Trophoblast cell (in vitro differentiated cells and primary cell): ENCODE data around the gene PRPS1.

Experiments
- DNase-seq, 2 donors: peaks; one replicate each; pipeline ENCODE4 v3.0.0-alpha.2; 2016
- H2AFZ ChIP-seq: 2 replicates; pipeline ENCODE4 v1.6.1; 2013; ENCODE audit warnings: low read length, moderate library complexity, mild to moderate bottlenecking; ENCODE audit not compliant: insufficient read depth, poor library complexity
- H2AK5ac ChIP-seq: 2 replicates; pipeline ENCODE4 v1.6.1; 2013; ENCODE audit warnings: mild to moderate bottlenecking, low read length
- H2BK120ac ChIP-seq: 2 replicates; pipeline ENCODE4 v1.6.1; 2013; ENCODE audit warnings: low read length, mild to moderate bottlenecking, moderate library complexity; ENCODE audit not compliant: insufficient read depth, poor library complexity
- H2BK12ac ChIP-seq: 2 replicates; pipeline ENCODE4 v1.6.1; 2013; ENCODE audit warnings: mild to moderate bottlenecking, low read length, moderate library complexity
- H2BK5ac ChIP-seq: 2 replicates; pipeline ENCODE4 v1.6.1; 2013; ENCODE audit warnings: low read length, low read depth, moderate library complexity, mild to moderate bottlenecking; ENCODE audit not compliant: poor library complexity
- H3K14ac ChIP-seq: 2 replicates; pipeline ENCODE4 v1.6.1; 2013; ENCODE audit warnings: mild to moderate bottlenecking, low read length
- H3K18ac ChIP-seq: 2 replicates; pipeline ENCODE4 v1.6.1; 2013; ENCODE audit warnings: mild to moderate bottlenecking, low read length
- H3K23ac ChIP-seq: 2 replicates; pipeline ENCODE4 v1.6.1; 2013; ENCODE audit warnings: low read length
- H3K27ac ChIP-seq: 2 replicates; pipeline ENCODE4 v1.5.1; 2013; ENCODE audit warnings: low read depth, mild to moderate bottlenecking, inconsistent platforms, low read length, moderate library complexity
- H3K27me3 ChIP-seq: 2 replicates; pipeline ENCODE4 v1.6.1; 2013; ENCODE audit warnings: inconsistent platforms, mild to moderate bottlenecking, low read length, moderate library complexity; ENCODE audit not compliant: insufficient read depth
- H3K36me3 ChIP-seq, 2 experiments: 1 replicate in 1 of 2; 2 replicates in 1 of 2; pipeline ENCODE4 v1.6.1; 2013; ENCODE audit warnings: low read length in 2 of 2, mild to moderate bottlenecking in 2 of 2, moderate library complexity in 1 of 2; ENCODE audit not compliant: insufficient read depth in 2 of 2, control insufficient read depth in 1 of 2
- H3K4ac ChIP-seq: 2 replicates; pipeline ENCODE4 v1.6.1; 2013; ENCODE audit warnings: low read depth, mild to moderate bottlenecking, low read length, moderate library complexity
- H3K4me1 ChIP-seq, 2 experiments: 1 replicate in 1 of 2; 2 replicates in 1 of 2; pipeline ENCODE4 v1.6.1; 2013; ENCODE audit warnings: low read length in 2 of 2, mild to moderate bottlenecking in 2 of 2, moderate library complexity in 1 of 2; ENCODE audit not compliant: insufficient read depth in 2 of 2, control insufficient read depth in 1 of 2
- H3K4me2 ChIP-seq: 2 replicates; pipeline ENCODE4 v1.6.1; 2013; ENCODE audit warnings: inconsistent platforms, mild to moderate bottlenecking, low read length, moderate library complexity
- H3K4me3 ChIP-seq: 2 replicates; pipeline ENCODE4 v1.5.1; 2013; ENCODE audit warnings: mild to moderate bottlenecking, low read depth, low read length, inconsistent platforms
- H3K79me1 ChIP-seq: one replicate; pipeline ENCODE4 v1.6.1; 2013; ENCODE audit warnings: low read length
- H3K79me2 ChIP-seq: 2 replicates; pipeline ENCODE4 v1.6.1; 2013; ENCODE audit warnings: low read length, mild to moderate bottlenecking; ENCODE audit not compliant: control insufficient read depth, insufficient read depth, poor library complexity
- H3K9ac ChIP-seq: 2 replicates; pipeline ENCODE4 v1.6.1; 2013; ENCODE audit warnings: mild to moderate bottlenecking, low read length
- H3K9me3 ChIP-seq: 2 replicates; pipeline ENCODE4 v1.6.1; 2013; ENCODE audit warnings: low read depth, mild to moderate bottlenecking, control low read depth, inconsistent platforms, low read length; ENCODE audit not compliant: insufficient read depth
- H4K12ac ChIP-seq: 2 replicates; pipeline ENCODE4 v1.6.1; 2013; ENCODE audit warnings: low read depth, mild to moderate bottlenecking, low read length, moderate library complexity
- H4K8ac ChIP-seq: 2 replicates; pipeline ENCODE4 v1.6.1; 2013; ENCODE audit warnings: low read depth, mild to moderate bottlenecking, low read length, moderate library complexity
- H4K91ac ChIP-seq: one replicate; pipeline ENCODE4 v1.6.1; 2013; ENCODE audit warnings: low read depth, mild to moderate bottlenecking, low read length, moderate library complexity
- WGBS: extraction: QIAGEN DNeasy Blood & Tissue Kit; methylation state at CpG from one replicate; pipeline ENCODE4 v1.1.7; 2013; ENCODE audit warnings: missing lambda C conversion rate; ENCODE audit not compliant: insufficient read length, insufficient coverage; ENCODE audit errors: extremely low coverage; 5-methylcytosine and 5-hydroxymethylcytosine counted together

PRPS1 gene

DNA sequence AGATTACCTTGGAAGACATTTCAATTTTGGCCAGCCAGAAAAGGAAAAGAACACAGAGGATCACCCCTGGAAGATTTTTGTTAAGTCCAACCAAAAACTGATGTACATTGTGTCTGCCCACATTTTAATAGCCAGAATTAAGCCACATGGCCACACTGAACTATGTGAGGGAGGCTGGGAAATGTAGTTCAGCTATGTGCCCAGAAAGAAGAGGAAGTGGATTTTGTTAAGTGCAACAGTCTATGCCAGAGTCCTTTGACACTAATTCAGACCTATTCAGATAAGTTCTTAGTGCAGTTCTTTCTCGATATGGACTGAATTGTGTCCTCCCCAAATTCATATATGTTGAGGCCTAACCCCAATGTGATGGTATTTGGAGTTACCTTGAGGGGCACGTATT lies 18.4 kb downstream of the PRPS1 start:
- no peak overlapping the region for H2BK12ac ChIP-seq
- DNase-seq, result no peak
- no peak overlapping the region for H4K12ac ChIP-seq

DNA sequence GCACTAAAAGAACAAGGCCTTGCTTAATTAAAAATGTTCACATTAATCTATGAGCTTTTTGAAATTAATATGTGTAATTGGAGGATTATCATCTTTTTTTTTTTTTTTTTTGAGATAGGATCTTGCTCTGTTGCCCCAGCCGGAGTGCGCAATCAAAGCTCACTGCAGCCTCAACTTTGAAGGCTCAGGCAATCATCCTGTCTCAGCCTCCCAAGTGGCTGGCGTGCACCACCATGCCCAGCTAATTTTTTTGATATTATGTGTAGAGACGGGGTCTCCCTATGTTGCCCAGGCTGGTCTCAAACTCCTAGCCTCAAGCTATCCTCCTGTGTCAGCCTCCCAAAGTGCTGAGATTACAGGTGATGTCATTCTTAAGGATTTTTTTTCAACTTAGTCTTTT lies 20.0 kb downstream of the PRPS1 start:
- no peak for DNase-seq
- Histone ChIP-seq H2AFZ (no peak overlapping the region), H3K4me3 (no peak overlapping the region), H3K79me2 (no peaks in the 10 kb centered on the region), H2BK5ac (no peak overlapping the region), H3K14ac (no peak overlapping the region), H2BK120ac (no peak overlapping the region), H3K18ac (no peak overlapping the region), H4K12ac (no peak overlapping the region), H3K27ac (no peak overlapping the region), H3K23ac (no peak overlapping the region), H3K36me3 (peaks cover 3 to 6% of the 10 kb centered on the region in 2 experiments), H4K8ac (no peak overlapping the region), H3K4ac (no peak overlapping the region), H3K4me2 (no peak overlapping the region), H4K91ac (no peak overlapping the region), H3K9ac (no peak overlapping the region), H3K27me3 (no peaks in the 10 kb centered on the region), H3K9me3 (no peaks in the 10 kb centered on the region), H3K4me1 (no peaks in the 10 kb centered on the region), H2AK5ac (no peak overlapping the region), H2BK12ac (no peak overlapping the region), H3K79me1 (no peaks in the 10 kb centered on the region)
- no CpG with 5 or more reads among the region's 4 CpGs for WGBS

More for the DNA sequence above, 18.4 kb downstream of the PRPS1 start:
- no peak overlapping the region for H3K18ac ChIP-seq
- H3K4ac ChIP-seq, result no peak overlapping the region
- H2AK5ac ChIP-seq, result no peak overlapping the region
- H3K36me3 ChIP-seq, result peaks cover 3 to 4% of the 10 kb centered on the region in 2 experiments
- H4K8ac ChIP-seq, result no peak overlapping the region
- H2BK120ac ChIP-seq, result no peak overlapping the region
- H3K4me2 ChIP-seq, result no peak overlapping the region
- WGBS, result no CpG with 5 or more reads among the region's 2 CpGs
- no peak overlapping the region for H3K23ac ChIP-seq
- no peaks in the 10 kb centered on the region for H3K79me1 ChIP-seq
- no peak overlapping the region for H3K4me3 ChIP-seq
- no peak overlapping the region for H3K27ac ChIP-seq
- no peak overlapping the region for H2BK5ac ChIP-seq
- no peaks in the 10 kb centered on the region for H3K79me2 ChIP-seq
- H3K9me3 ChIP-seq, result no peaks in the 10 kb centered on the region
- H3K4me1 ChIP-seq, result no peaks in the 10 kb centered on the region
- H3K9ac ChIP-seq, result no peak overlapping the region
- no peak overlapping the region for H4K91ac ChIP-seq
- no peak overlapping the region for H3K14ac ChIP-seq
- H3K27me3 ChIP-seq, result no peaks in the 10 kb centered on the region
- H2AFZ ChIP-seq, result no peak overlapping the region

DNA sequence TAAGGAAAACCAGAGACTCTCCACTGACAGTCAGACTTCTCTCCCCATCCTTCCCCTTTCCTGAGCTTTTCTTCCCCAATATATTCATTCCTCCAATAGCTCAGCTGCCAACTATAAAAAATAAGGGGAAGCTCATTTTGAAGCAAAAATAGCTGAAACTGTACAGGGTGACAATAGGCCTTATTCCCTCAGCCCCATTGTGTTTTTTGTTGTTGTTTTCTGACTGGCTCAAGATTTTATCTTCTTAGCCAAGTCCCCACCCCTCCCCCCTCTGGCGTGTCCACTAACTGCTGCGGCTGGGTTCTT lies 26.2 kb downstream of the PRPS1 start:
- Histone ChIP-seq H3K14ac (no peak overlapping the region), H3K36me3 (peaks cover 0 to 2% of the 10 kb centered on the region in 2 experiments), H3K9ac (no peak overlapping the region), H2BK5ac (no peak overlapping the region), H2BK12ac (no peak overlapping the region), H3K18ac (no peak overlapping the region), H3K79me2 (no peaks in the 10 kb centered on the region), H3K23ac (no peak overlapping the region), H4K91ac (no peak overlapping the region), H3K4me2 (peak overlapping the region; percentile 61), H2BK120ac (no peak overlapping the region), H3K4me1 (peaks cover 0 to 8% of the 10 kb centered on the region in 2 experiments), H4K12ac (no peak overlapping the region), H3K9me3 (no peaks in the 10 kb centered on the region), H3K27ac (peak overlapping the region; percentile 4), H2AFZ (no peak overlapping the region), H3K79me1 (no peaks in the 10 kb centered on the region), H3K27me3 (no peaks in the 10 kb centered on the region), H3K4ac (no peak overlapping the region), H4K8ac (no peak overlapping the region), H3K4me3 (no peak overlapping the region), H2AK5ac (no peak overlapping the region)
- no CpG with 5 or more reads among the region's 2 CpGs for WGBS
- DNase-seq, result no peak

DNA sequence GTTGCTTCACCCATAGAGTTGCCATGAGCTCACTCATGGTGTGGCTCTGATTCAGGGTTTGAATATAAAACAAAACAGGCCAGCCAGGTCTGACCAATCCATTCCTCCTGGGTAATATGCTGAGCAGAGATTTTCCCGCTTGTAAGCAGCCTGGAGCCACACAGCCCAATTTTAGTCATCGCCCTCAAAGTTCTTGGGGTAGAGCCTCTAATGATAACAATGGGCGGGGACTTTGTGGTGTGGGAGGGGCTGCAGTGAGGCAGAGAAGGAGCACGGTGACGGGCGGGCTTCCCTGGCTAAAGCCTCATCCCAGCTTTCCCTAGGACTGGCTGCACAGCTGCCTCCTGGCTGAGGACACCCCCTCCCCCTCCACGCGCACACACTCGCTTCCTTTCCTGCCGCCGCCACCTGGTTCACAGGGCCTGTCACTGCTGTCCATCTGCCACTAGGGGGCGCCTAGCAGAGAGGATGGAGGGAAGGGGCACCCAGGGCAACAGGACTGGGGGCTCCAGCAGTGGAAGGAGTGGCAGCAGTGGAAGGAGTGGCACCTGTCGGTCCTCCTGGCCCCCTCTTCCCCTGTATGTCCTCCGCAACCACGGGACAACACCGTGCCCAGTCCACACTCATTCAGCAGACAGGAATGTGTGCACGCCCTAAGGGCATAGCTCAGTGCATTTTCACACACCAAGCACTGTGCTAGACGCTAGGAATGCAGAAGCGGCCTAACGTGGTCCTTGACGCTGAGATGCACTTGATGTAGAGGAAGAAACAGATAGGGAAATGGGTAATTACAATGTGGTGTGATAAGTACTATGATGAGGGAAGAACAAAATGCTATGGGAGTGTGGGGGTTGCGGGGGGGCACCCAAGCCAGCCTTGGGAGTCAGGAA lies 26.8 kb downstream of the PRPS1 start:
- Histone ChIP-seq H2BK12ac (no peak overlapping the region), H3K4me1 (peaks cover 0 to 8% of the 10 kb centered on the region in 2 experiments), H3K23ac (no peak overlapping the region), H3K14ac (no peak overlapping the region), H3K9me3 (no peaks in the 10 kb centered on the region), H2BK120ac (no peak overlapping the region), H3K9ac (no peak overlapping the region), H3K18ac (no peak overlapping the region), H4K8ac (no peak overlapping the region), H4K12ac (no peak overlapping the region), H3K4me2 (peak overlapping the region; percentile 61), H3K4ac (no peak overlapping the region), H3K36me3 (peaks cover 0 to 2% of the 10 kb centered on the region in 2 experiments), H3K4me3 (no peak overlapping the region), H3K27me3 (no peaks in the 10 kb centered on the region), H3K27ac (no peak overlapping the region), H4K91ac (no peak overlapping the region), H2AFZ (no peak overlapping the region), H2BK5ac (no peak overlapping the region), H3K79me1 (no peaks in the 10 kb centered on the region), H2AK5ac (no peak overlapping the region), H3K79me2 (no peaks in the 10 kb centered on the region)
- DNase-seq, result peak; percentile 75 to 87
- no CpG with 5 or more reads among the region's 22 CpGs for WGBS
